Parathyroid adenoma (tissue), 2 donors: ENCODE results near the gene COL26A1.

Experiments used
- H2AFZ ChIP-seq: fragments of 300-600 bp; sonication (generic); one replicate; pipeline ENCODE4 v1.7.0; 2017; ENCODE audit warnings: antibody characterized with exemption, mild to moderate bottlenecking
- H3K27ac ChIP-seq: fragments of 300-600 bp; sonication (generic); one replicate; pipeline ENCODE4 v1.7.0; 2017
- H3K27me3 ChIP-seq: fragments of 300-600 bp; sonication (generic); one replicate; pipeline ENCODE4 v1.7.0; 2017; ENCODE audit warnings: low read length; ENCODE audit not compliant: control insufficient read depth, insufficient read depth
- H3K36me3 ChIP-seq: fragments of 300-600 bp; sonication (generic); one replicate; pipeline ENCODE4 v1.7.0; 2017; ENCODE audit warnings: low read length; ENCODE audit not compliant: control insufficient read depth, insufficient read depth
- H3K4me1 ChIP-seq: fragments of 300-600 bp; sonication (generic); one replicate; pipeline ENCODE4 v1.7.0; 2017; ENCODE audit warnings: control low read depth
- H3K4me2 ChIP-seq: fragments of 300-600 bp; sonication (generic); one replicate; pipeline ENCODE4 v1.7.0; 2017; ENCODE audit warnings: low read length
- H3K4me3 ChIP-seq: fragments of 300-600 bp; sonication (generic); one replicate; pipeline ENCODE4 v1.7.0; 2017; ENCODE audit warnings: low read depth, low read length
- H3K79me2 ChIP-seq: fragments of 300-600 bp; sonication (generic); one replicate; pipeline ENCODE4 v1.7.0; 2017; ENCODE audit warnings: control low read depth
- H3K9ac ChIP-seq: fragments of 300-600 bp; sonication (generic); one replicate; pipeline ENCODE4 v1.7.0; 2017; ENCODE audit warnings: mild to moderate bottlenecking
- H3K9me3 ChIP-seq: fragments of 300-600 bp; sonication (generic); one replicate; pipeline ENCODE4 v1.7.0; 2017; ENCODE audit warnings: low read length; ENCODE audit not compliant: control insufficient read depth
- TF ChIP-seq, protein P1 (sequence below): fragments of 300-600 bp; sonication (generic); IDR thresholded peaks from one replicate; pipeline ENCODE4 v1.7.0; 2017; ENCODE audit warnings: antibody characterized with exemption, mild to moderate bottlenecking
- donor health status: primary hyperparathyroidism.

COL26A1 gene

DNA sequence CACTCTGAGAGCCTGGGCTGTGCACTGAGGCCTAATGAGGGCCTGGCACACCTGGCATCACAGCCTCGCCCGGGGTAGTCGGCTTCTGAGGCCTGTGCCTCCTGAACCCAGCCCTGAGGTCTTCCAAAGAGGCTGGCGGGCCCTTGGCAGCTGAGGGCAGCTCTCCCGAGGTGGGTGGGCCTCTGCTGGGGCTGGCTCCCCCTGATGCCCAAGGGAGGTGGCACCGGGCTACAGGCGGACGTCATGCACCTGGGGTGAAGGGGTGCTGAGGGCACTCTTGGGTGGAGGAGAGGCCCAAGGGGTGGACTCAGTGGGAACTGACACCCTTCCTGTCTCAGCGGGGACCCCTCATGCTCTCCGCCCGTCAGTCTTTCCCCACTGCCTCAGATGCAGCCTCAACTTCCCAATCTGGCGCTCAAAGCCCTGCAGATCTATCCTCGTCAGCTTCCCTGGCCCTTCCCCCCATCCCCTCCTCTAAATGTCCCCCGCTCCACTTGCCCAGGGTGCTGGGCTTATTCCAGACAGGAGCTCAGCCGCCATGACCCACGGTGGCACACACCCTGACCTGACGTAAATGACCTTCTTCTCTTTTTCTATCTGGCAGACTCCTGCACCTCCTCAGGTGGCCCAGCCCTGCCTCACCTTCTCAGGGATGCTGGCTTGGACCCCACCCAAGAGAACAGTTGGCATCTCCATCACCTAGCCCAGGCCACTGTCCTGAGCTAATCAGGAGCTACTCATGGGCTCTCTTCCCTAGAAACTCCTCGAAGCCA lies 228.2 kb downstream of the COL26A1 start:
- TF ChIP-seq, protein P1, sequence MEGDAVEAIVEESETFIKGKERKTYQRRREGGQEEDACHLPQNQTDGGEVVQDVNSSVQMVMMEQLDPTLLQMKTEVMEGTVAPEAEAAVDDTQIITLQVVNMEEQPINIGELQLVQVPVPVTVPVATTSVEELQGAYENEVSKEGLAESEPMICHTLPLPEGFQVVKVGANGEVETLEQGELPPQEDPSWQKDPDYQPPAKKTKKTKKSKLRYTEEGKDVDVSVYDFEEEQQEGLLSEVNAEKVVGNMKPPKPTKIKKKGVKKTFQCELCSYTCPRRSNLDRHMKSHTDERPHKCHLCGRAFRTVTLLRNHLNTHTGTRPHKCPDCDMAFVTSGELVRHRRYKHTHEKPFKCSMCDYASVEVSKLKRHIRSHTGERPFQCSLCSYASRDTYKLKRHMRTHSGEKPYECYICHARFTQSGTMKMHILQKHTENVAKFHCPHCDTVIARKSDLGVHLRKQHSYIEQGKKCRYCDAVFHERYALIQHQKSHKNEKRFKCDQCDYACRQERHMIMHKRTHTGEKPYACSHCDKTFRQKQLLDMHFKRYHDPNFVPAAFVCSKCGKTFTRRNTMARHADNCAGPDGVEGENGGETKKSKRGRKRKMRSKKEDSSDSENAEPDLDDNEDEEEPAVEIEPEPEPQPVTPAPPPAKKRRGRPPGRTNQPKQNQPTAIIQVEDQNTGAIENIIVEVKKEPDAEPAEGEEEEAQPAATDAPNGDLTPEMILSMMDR = no peak
- no peak overlapping the region for H3K4me3 ChIP-seq
- H3K4me1 ChIP-seq = no peaks in the 10 kb centered on the region
- H3K36me3 ChIP-seq = no peaks in the 10 kb centered on the region
- H3K9ac ChIP-seq = no peak overlapping the region
- H3K27ac ChIP-seq = no peak overlapping the region
- H3K9me3 ChIP-seq = no peaks in the 10 kb centered on the region
- no peak overlapping the region for H2AFZ ChIP-seq
- H3K27me3 ChIP-seq = no peaks in the 10 kb centered on the region
- no peak overlapping the region for H3K4me2 ChIP-seq
- H3K79me2 ChIP-seq = no peaks in the 10 kb centered on the region

DNA sequence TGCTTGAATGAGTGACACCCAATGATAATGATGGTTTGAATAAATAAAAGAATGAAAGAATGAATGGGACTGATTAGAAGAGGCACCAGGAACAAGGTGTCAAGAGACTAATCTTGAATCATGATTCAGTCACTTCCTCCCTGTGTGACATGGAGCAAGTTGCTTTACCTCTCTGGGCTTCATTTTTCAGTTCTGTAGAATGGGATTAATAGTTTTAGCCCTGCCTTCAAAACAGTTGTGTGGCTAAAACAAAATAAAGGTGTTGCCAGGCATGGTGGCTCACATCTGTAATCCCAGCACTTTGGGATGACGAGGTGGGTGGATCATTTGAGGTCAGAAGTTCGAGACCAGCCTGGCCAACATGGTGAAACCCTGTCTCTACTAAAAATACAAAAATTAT lies 228.8 kb downstream of the COL26A1 start:
- H2AFZ ChIP-seq = no peak overlapping the region
- no peak overlapping the region for H3K27ac ChIP-seq
- H3K4me1 ChIP-seq = no peaks in the 10 kb centered on the region
- H3K79me2 ChIP-seq = no peaks in the 10 kb centered on the region
- H3K4me2 ChIP-seq = no peak overlapping the region
- H3K4me3 ChIP-seq = no peak overlapping the region
- H3K27me3 ChIP-seq = no peaks in the 10 kb centered on the region
- TF ChIP-seq, protein P1 = no peak
- H3K9me3 ChIP-seq = no peaks in the 10 kb centered on the region
- H3K9ac ChIP-seq = no peak overlapping the region
- H3K36me3 ChIP-seq = no peaks in the 10 kb centered on the region

DNA sequence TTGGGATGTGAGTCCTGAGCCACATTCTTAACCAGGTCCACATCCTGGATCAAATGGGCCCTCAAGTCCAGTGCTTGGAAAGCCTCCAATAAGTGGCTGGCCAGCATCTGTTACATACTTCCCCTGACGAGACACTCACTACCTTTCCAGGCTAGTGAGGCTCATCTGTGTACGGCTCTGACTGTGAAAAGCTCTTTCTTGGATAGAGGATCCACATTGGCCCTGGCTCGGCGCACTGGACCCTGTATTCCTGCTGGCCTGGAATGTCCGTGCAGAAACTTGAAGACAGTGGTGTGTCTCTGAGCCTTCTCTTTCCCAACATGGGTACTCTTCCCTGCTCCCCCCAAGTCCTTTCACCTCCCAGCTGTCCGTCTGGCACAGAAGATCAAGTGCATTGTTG lies 230.9 kb downstream of the COL26A1 start:
- Histone ChIP-seq H3K9me3 (no peaks in the 10 kb centered on the region), H3K4me1 (no peaks in the 10 kb centered on the region), H3K9ac (no peak overlapping the region), H3K4me3 (no peak overlapping the region), H3K27me3 (no peaks in the 10 kb centered on the region), H3K79me2 (no peaks in the 10 kb centered on the region), H3K27ac (no peak overlapping the region), H3K4me2 (no peak overlapping the region), H3K36me3 (no peaks in the 10 kb centered on the region), H2AFZ (no peak overlapping the region)
- TF ChIP-seq, protein P1 = no peak

DNA sequence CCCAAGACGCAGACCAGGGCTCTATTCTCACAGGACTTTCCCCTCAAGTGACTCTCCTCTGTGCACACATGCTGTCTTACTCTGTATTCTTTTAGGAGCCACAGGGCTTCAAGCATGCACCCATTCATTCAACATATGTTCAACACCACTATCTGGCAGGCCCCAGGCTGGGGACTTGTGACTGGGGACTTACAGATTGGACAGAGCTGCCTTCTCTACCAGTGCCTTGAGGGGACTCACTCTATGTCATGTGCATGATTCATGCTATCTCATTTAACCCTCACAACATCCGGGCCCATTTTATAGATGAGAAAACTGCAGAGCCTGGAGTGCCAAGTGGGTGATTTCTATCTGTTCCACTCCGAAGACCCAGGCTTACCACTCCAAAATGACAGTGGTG lies 232.1 kb downstream of the COL26A1 start:
- Histone ChIP-seq H3K79me2 (no peaks in the 10 kb centered on the region), H3K27me3 (no peaks in the 10 kb centered on the region), H3K4me1 (no peaks in the 10 kb centered on the region), H3K9ac (no peak overlapping the region), H3K9me3 (no peaks in the 10 kb centered on the region), H3K4me2 (no peak overlapping the region), H2AFZ (no peak overlapping the region), H3K4me3 (no peak overlapping the region), H3K27ac (no peak overlapping the region), H3K36me3 (no peaks in the 10 kb centered on the region)
- TF ChIP-seq, protein P1 = no peak

DNA sequence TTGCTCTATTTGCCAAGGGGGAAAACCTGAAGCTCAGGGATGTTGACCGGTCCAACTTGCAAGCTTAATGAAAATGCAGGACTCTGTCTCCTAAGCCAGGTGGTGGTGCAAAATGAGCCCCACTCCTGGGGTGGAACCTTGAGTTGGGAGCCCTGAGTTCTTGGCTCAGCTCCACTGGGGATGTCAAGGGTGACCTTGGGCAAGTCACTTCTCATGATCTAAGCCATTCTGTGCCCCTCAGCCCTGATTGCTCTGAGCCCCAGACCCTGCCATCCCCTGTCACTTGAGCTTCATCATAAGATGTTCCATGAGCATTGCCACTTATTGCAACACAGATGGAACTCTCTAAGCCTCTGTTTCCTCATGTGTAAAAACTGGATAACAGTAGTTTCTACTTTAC lies 232.6 kb downstream of the COL26A1 start:
- Histone ChIP-seq H2AFZ (no peak overlapping the region), H3K79me2 (no peaks in the 10 kb centered on the region), H3K27me3 (no peaks in the 10 kb centered on the region), H3K9me3 (no peaks in the 10 kb centered on the region), H3K9ac (no peak overlapping the region), H3K4me3 (no peak overlapping the region), H3K27ac (no peak overlapping the region), H3K4me2 (no peak overlapping the region), H3K4me1 (no peaks in the 10 kb centered on the region), H3K36me3 (no peaks in the 10 kb centered on the region)
- TF ChIP-seq, protein P1 = no peak
